Skin epidermis (tissue), 12 donors: Measurements from ENCODE around the gene CYP24A1.

Experiments
- H3K27ac ChIP-seq, 21 experiments: fragments of 200-600 bp; sonication (generic) in 11 of 21; one replicate each; pipeline ENCODE4 v1.5.0; 2020; ENCODE audit warnings: mild to moderate bottlenecking in 3 of 21, inconsistent platforms in 2 of 21, moderate library complexity in 2 of 21
- H3K4me3 ChIP-seq, 7 experiments: fragments of 200-600 bp; sonication (generic) in 2 of 7; one replicate each; pipeline ENCODE4 v1.5.0; 2020; ENCODE audit warnings: inconsistent platforms in 2 of 7, mild to moderate bottlenecking in 2 of 7, moderate library complexity in 1 of 7

CYP24A1 gene

DNA sequence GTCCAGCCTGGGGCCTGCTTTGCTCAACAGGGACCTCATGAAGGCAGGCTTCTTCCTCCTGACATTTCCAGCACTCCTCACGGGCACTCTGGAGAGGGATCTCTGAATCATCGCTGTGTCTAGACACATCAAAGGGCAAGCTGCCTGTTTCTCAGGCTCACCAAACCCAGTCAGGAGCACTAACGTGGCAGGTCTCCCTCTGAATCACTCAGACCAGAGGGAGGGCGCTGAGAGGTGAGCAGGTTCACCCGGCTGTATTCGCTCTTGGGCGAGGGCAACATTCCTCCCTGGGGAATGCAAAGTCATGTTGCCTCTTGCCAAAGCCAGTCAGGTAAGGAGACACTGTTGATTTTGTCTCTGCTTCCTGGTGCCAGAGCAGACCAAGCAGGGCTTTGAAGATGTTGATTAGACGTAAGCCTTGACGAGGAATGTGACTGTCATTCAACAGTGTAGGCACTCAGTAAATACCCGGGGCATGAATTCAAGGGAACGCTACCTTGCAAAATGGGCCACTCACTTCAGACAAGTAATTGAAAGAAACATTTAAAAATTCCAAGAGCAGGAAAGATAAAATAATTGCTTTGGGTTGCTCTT lies 50.1 kb downstream of the CYP24A1 start:
- Histone ChIP-seq H3K4me3 (no peak overlapping the region), H3K27ac (peak overlapping the region in 15 of 21 experiments; percentile 26 to 83 (median 60))

DNA sequence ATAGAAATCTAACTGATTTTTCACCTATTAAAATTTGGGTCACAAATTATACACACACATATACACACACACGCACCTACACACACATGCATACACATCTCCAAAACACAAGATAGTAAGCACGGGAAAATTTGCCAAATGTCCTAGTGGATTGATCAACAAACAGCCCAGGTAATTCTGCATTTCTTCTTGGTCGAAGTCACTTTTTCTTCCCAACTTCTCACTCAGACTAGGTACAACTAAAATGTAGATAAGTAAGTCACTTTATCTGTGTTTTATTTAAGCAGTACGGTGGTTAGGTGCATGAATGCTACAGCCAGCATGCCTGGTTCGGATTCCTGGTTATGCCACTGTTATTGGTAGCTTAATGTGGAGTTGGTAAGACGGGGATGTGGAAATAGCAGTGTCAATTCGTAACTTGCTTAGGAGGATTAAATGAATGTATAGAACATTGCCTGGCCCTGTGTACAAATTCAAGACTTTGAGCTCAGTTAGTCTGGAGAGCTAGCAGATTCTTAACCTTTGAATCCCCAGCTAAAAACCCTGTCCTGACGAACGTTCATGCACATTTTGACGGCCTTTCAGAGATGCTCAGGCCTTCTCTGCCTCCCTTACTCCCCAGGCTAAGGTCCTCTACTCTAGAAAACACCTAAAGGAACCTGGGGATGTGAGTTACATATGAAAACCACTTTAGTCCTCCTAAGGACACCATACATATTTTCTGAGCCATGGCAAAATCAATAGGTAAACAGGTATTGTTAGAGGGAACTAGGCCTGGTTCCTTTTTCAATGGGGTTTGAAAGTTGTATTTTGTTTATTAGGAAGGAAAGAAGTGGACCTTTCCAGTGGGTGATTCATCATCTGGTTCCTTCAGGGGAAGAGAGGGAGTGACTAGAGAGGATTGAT lies 50.9 kb downstream of the CYP24A1 start:
- Histone ChIP-seq H3K4me3 (no peak overlapping the region), H3K27ac (peak overlapping the region in 20 of 21 experiments; percentile 26 to 83 (median 58))

DNA sequence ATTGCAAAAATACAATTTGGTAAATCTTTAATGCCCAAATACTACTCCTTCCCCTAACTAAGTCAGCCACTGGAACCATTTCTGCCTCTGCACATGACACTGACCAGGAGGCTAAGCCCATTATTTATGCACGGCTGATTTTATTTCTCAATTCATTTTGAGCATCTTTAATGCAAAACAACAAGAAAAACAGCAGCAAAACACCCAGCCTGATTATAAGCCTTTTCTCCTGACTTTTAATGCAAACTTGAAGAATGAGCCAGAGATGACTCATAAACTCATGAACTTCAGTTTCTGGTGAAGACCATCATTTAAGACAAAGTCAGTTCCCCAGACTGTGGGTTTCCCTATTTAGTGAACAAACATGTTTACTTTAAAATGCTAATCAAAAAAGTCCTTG lies 51.6 kb downstream of the CYP24A1 start:
- Histone ChIP-seq H3K27ac (peak overlapping the region in 8 of 21 experiments; percentile 27 to 83 (median 55)), H3K4me3 (no peak overlapping the region)

DNA sequence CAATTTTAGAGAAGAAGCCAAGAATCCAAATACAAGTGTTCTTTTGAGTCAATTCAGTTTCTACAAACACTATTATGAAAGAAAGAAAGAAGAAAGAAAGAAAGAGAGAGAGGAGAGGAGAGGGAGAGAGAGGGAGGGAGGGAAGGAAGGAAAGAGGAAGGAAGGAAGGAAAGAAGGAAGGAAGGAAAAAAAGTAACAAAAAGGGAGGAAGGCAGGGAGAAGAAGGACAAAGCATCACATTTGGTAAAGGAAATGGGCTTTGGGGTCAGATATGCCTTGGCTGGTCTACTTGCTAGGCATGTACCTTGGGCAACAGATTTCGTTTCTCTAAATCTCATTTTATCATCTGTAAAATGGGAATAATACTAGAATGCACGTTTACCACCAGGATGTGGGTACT lies 54.0 kb downstream of the CYP24A1 start:
- Histone ChIP-seq H3K4me3 (no peak overlapping the region), H3K27ac (no peak overlapping the region)

DNA sequence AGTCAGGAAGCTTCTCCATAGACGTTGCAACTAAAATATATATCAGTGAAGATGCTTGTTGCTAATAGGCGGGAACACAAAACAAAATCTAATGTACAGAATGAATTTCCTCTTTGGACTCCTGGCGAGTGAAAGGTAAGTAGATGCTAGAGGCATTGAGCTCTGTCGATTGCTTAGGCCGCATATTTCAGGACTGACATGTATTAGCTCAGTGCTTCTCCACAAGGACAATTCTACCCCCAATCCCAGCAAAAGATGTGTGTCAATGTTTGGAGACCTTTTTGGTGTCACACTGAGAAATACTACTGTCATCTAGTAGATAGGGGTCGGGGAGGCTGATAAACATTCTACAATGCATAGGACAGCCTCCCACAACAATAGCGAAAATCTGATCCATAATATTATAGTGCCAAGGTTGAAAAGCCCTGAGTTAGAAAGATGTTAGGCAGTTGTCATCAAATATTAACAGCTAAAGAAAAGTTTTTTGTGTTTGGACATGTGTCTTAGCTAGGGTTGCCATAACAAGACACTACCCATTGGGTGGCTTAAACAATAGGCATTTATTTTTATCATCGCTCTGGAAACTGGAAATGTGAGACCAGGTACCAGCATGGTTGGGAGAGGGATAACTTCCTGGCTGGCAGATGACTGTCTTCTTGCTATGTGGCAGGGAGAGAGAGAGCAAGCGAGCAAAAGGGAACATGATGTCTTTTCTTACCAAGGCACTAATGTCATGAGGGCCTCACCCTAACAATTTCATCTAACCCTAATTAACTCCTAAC lies 55.4 kb downstream of the CYP24A1 start:
- Histone ChIP-seq H3K4me3 (no peak overlapping the region), H3K27ac (no peak overlapping the region)

DNA sequence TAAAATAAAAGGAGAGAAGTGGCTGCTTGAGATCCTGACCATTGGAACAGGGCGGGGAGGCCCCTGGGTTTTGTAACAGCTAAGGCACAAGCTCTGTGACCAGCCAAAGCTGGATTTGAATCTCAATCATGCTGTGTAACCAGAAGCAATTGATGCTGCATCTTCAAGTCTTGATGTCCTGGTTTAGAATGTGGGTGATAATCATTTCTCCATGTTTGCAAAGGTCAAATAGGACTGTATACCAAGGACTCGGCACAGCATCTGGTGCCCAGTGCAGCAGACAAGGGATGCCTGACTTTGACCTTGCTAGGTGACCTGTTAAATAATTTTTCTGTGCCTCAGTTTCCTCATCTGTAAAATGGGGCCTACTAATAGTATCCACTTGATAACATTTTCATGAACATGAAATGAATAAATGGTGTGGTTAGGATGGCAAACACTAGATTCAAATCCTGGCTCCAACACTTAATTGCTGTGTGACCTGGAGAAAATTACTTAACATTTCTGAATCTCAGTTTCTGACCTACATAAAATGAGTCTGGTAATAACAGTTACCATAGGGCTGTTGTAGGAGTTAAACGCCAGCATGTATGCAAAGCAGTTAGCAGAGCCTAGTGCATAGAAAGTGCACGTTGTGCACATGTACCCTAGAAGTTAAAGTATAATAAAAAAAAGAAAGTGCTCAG lies 57.1 kb downstream of the CYP24A1 start:
- Histone ChIP-seq H3K27ac (peak overlapping the region in 3 of 21 experiments; percentile 3 to 69 (median 49)), H3K4me3 (no peak overlapping the region)

DNA sequence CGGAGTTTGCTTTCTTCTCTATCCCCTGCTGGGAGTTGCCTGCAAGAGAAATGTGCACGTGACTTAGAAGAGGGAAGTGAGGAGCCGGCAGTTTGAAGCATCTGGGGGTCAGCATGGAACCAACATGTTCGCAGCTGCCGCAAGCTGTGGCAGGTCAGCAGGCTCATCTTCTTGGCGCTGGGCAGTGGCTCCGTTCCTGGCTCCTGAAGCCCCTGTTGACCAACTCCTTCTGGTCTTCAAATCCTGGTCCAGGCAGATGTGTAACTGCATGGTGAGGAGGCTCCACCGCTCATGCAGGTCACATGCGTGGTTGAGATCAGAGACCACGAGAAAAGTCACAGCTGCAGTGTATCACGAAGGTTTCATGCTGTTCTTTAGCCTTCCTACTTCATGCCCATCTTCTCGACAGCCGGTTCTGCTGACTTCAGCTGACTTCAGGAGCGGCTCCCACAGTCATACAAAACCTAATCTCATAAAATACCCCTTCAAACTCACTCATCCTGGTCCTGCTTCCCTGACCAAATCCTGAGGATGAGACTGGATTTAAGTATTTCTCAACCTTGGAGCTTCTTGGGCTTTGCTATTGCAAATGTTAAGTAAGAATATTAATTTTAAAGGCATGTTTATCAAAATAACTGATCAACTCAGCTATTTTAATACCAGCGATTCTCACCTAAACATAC lies 58.5 kb downstream of the CYP24A1 start:
- no peak overlapping the region for H3K4me3 ChIP-seq
- H3K27ac ChIP-seq = peak overlapping the region in 2 of 21 experiments; percentile 34 to 48

DNA sequence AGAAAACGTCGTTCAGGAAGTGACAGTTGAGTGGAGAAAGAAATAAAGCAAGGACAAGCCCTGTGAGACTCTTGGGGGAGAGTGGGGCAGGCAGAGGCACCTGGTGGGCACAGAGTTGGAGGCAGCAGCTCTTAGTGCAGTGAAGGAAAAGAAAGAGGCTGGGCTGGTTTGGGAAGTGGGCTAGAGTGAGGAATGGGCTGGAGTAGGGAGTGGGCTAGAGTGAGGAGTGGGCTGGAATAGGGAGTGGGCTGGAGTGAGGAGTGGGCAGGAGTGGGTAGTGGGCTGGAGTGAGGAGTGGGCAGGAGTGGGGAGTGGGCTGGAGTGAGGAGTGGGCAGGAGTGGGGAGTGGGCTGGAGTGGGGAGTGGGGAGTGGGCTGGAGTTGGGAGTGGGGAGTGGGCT lies 59.7 kb downstream of the CYP24A1 start:
- Histone ChIP-seq H3K4me3 (no peak overlapping the region), H3K27ac (peak overlapping the region in 2 of 21 experiments; percentile 18 to 41)

DNA sequence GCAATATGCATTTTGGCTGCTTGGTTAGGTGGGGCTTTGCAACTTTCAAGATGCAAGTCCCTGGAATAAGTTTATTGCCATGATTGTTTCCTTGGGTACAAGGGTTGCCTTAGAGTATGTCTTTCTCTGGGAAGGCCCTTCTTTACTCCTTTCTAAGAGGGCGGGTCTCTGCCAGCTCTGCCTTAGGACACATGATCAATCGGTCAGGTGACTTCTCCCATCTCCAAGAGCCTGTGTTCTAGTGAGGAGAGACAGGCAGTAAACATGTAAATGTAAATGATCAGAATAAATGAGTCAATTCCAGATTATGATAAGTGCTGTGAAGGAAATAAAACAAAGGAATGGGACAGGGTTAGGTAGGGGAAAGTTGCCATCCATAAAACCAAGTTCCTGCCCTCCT lies 60.2 kb downstream of the CYP24A1 start:
- Histone ChIP-seq H3K4me3 (no peak overlapping the region), H3K27ac (peak overlapping the region in 1 of 21 experiments; percentile 18)

DNA sequence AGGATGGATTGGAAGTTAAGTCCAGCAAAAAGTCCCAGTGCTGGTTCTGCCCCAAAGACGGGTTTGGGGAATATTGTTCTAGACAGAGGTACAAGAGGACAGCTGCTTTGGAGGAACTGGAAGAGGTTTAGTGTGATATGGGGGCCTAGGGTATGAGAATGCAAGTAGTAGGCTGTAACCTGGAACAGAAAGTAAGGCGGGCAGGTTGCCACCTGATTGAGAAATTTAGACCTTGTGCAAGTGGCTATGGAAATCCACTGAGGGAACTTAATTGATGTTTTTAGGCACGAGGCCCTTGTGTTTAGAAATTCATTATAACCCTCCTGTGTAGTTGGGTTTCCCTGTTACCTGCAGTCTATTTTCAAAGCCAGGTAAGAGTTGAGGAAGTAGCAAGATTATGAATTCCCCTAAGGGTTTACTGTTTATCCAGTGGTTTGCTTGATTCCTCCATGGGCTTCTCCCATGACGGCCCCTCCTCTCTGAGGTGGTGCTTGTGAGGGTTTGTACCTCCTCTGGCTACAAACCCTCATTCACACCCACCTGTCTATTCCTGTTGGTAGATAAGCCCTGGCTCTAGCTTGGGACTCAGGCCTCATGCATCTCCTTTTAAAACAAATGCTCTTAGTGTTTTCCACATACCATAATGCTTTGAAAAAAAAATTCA lies 61.4 kb downstream of the CYP24A1 start:
- Histone ChIP-seq H3K4me3 (no peak overlapping the region), H3K27ac (no peak overlapping the region)

DNA sequence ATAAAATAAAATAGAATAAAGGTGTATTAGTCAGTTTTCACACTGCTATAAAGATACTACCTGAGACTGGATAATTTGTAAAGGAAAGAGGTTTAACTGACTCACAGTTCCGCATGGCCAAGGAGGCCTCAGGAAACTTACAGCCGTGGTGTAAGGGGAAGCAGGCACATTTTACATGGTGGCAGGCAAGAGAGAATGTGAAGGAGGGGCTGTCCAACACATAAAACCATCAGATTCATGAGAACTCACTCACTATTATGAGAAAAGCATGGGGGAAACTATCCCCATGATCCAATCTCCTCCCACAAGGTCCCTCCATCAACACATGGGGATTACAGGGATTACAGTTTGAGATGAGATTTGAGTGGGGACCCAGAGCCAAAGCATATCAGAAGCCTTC lies 62.3 kb downstream of the CYP24A1 start:
- H3K27ac ChIP-seq = no peak overlapping the region
- H3K4me3 ChIP-seq = no peak overlapping the region

DNA sequence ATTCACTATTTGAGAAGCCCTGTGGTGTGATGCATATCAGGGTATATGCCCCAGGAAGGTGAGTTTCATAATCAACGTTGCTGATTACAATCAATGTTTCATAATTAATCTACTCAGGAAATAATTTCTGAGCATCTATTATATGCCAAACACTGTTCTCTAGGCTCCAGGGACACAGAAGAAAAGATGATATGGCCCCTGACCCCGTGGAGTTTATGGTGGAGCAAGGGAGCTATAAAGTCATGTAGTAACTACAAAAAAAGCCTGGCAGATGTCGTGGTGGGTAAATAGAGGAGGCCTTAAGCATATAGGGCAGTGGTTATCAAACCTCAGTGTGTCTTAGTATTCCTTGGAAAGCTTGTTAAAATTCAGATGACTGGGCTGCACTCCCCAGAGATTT lies 63.3 kb downstream of the CYP24A1 start:
- H3K4me3 ChIP-seq = no peak overlapping the region
- H3K27ac ChIP-seq = peak overlapping the region in 4 of 21 experiments; percentile 5 to 31 (median 17)

DNA sequence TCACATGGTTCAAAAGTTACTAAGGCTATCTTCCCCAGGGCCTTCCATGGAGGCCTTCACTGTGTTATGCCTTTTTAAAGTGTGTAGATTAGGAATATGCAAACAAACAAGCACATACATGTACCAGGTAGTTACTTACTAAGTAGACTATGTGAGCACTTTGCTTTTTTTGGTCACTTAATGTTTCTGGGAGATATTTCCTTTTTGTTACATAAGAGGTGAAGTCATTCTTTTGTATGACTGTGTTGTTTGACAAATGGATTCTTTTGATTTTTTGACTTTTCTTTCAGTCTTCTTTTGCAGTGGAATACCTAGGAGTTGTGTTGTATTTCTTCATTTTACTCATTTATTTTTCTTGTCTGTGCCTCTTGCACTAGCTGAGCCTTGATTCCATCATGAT lies 63.7 kb downstream of the CYP24A1 start:
- Histone ChIP-seq H3K27ac (peak overlapping the region in 2 of 21 experiments; percentile 5 to 31), H3K4me3 (no peak overlapping the region)

DNA sequence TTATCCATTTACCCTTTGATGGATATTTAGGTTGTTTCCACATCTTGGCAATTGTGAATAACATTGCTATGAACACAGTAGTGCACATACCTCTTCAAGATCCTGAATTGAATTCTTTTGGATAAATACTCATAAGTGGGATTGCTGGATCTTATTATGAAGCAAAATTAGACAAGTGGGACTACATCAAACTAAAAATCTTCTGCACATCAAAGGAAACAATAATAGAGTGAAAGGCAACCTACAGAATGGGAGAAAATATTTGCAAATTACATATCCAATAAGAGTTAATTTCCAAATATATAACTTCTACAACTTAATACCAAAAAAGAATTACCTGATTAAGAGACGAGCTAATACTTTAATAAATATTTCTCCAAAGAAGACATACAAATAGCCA lies 65.0 kb downstream of the CYP24A1 start:
- Histone ChIP-seq H3K4me3 (no peak overlapping the region), H3K27ac (no peak overlapping the region)

DNA sequence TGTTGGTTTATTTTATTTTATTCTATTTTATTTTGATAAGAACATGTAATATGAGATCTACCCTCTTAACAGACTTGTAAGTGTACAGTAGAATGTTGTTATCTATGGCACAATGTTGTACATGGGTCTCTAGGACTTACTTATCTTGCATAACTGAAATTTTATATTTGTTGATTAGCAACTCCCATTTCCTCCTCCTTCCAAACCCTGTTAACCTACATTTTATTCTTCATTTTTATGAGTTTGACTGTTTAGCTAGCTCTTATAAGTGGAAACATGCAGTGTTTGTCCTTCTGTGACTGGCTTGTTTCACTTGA lies 65.5 kb downstream of the CYP24A1 start:
- no peak overlapping the region for H3K27ac ChIP-seq
- no peak overlapping the region for H3K4me3 ChIP-seq

DNA sequence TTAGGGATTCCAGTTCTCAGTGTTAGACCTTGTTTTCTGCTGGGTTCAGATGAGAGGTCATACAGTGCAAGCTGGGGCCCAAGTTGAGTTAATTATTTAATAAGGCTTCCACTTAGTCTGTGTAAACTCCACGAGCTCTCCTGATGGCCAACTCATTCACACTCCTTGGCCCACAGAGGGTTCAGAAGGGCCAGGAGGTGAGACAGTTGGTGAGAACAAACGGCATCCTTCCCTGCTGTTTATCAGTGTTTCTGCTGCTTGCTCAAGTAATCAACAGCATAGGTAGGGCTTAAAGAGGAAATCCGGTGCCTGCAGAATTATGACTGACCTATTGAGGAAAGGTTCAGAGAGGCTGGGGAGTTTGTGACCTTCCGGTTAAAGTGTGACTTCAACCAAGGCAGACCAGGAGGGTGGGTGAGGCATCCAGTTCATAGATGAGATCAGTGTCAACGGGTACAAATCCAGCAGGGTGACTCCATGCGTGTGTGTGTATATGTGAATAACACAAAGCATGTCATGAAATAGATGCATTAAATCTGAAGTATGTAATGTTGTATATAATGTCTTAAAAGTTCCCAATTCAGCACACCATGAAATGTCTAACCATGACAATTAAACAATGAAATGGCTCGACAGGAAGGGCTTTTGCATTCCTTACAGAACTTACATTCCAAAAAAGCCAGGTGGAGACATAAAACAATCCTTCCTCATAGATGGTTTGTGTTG lies 66.0 kb downstream of the CYP24A1 start:
- Histone ChIP-seq H3K4me3 (no peak overlapping the region), H3K27ac (peak overlapping the region in 1 of 21 experiments; percentile 32)

DNA sequence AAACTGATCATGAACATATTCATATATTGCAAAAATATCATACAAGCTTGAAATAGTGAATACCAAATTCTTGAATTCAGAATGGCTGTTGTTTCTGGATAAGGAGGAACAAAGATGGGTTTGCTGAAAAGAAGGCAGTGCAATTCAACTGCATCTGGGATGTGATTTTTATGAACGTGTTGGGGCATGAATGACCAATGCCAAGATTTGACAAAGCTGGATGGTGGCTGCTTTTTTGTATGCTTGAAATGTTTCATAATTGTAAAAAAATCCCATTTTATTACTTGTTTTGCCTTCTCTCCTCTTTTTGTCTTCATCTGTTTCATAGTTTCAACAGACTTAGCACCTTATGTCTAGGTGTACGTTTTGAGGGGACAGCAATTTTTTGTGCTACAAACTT lies 66.6 kb downstream of the CYP24A1 start:
- H3K27ac ChIP-seq = peak overlapping the region in 1 of 21 experiments; percentile 32
- no peak overlapping the region for H3K4me3 ChIP-seq

DNA sequence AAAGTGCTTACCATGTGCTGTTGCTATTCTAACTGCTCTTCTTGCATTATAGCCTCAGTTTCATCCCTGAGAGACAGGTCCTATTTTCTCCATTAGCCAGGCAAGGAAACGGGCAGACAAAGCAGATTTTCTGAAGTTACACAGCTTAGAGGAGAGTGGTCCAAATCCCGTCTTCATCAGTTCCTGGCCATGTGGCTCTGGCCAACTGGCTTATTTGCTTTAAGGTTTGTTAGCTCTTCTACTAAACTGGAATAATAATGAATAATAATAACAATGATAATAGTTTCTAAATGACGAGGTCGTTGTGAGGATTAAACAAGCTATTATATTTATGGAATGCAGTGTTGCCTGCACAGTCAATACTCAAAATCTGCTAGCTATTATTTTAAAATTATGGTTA lies 67.6 kb downstream of the CYP24A1 start:
- H3K4me3 ChIP-seq = no peak overlapping the region
- peak overlapping the region in 3 of 21 experiments; percentile 7 to 23 (median 14) for H3K27ac ChIP-seq
